HepG2 (cell line): ENCODE data around the gene CCNYL1. TPM values are rescaled to one million over a fixed set of nuclear protein-coding genes. Genes with fewer than 3 reads are reported as not detected.

Experiments
- AKAP8 ChIP-seq: sonication (generic); formaldehyde crosslinking; IDR thresholded peaks from 2 replicates; pipeline ENCODE4 v1.5.1; 2020; ENCODE audit warnings: mild to moderate bottlenecking, missing genetic modification reagents
- CBFB ChIP-seq: sonication (generic); formaldehyde crosslinking; IDR thresholded peaks from 2 replicates; pipeline ENCODE4 v1.4.0; 2020; ENCODE audit warnings: missing genetic modification reagents
- CBX5 ChIP-seq: sonication (generic); formaldehyde crosslinking; IDR thresholded peaks from 2 replicates; pipeline ENCODE4 v1.4.0; 2020; ENCODE audit warnings: missing genetic modification reagents, borderline replicate concordance
- HCFC1 ChIP-seq: fragments of 150-350 bp; IDR thresholded peaks from 2 replicates; pipeline ENCODE4 v1.6.1; 2014; ENCODE audit warnings: low read depth, low read length
- HMG20A ChIP-seq: IDR thresholded peaks from 2 replicates; pipeline ENCODE4 v1.6.1; 2016; ENCODE audit warnings: borderline replicate concordance
- KDM2A ChIP-seq: sonication (generic); formaldehyde crosslinking; IDR thresholded peaks from 2 replicates; pipeline ENCODE4 v1.4.0; 2020; ENCODE audit warnings: low read depth, missing genetic modification reagents, borderline replicate concordance
- MEIS2 ChIP-seq: sonication (generic); formaldehyde crosslinking; IDR thresholded peaks from 2 replicates; pipeline ENCODE4 v1.9.0; 2021; ENCODE audit warnings: mild to moderate bottlenecking, missing genetic modification reagents
- MYC ChIP-seq: sonication (generic); formaldehyde crosslinking; IDR thresholded peaks from 2 replicates; pipeline ENCODE4 v1.9.0; 2021; ENCODE audit warnings: missing genetic modification reagents, borderline replicate concordance
- POLR2AphosphoS2 ChIP-seq: IDR thresholded peaks from 2 replicates; pipeline ENCODE4 v1.6.1; 2011; ENCODE audit warnings: low read depth, low read length, improper control_type of control experiment
- SMC3 ChIP-seq: IDR thresholded peaks from 2 replicates; pipeline ENCODE4 v1.6.1; 2011; ENCODE audit warnings: low read length, improper control_type of control experiment
- SP4 ChIP-seq: sonication (generic); formaldehyde crosslinking; IDR thresholded peaks from 2 replicates; pipeline ENCODE4 v1.8.1; 2023; ENCODE audit warnings: mild to moderate bottlenecking, missing genetic modification reagents
- SRY ChIP-seq: sonication (generic); formaldehyde crosslinking; IDR thresholded peaks from 2 replicates; pipeline ENCODE4 v1.8.0; 2022; ENCODE audit warnings: mild to moderate bottlenecking, missing genetic modification reagents
- TARDBP ChIP-seq: sonication (generic); formaldehyde crosslinking; IDR thresholded peaks from 2 replicates; pipeline ENCODE4 v1.8.0; 2022; ENCODE audit warnings: mild to moderate bottlenecking, missing genetic modification reagents
- ZFP1 ChIP-seq: IDR thresholded peaks from 2 replicates; pipeline ENCODE4 v1.6.1; 2016
- ZNF451 ChIP-seq: sonication (generic); formaldehyde crosslinking; IDR thresholded peaks from 2 replicates; pipeline ENCODE4 v1.5.0; 2020; ENCODE audit warnings: mild to moderate bottlenecking, missing genetic modification reagents
- ZNF781 ChIP-seq: sonication (generic); formaldehyde crosslinking; IDR thresholded peaks from 2 replicates; pipeline ENCODE4 v1.5.1; 2020; ENCODE audit warnings: borderline replicate concordance, mild to moderate bottlenecking, missing genetic modification reagents; ENCODE audit errors: not compliant biosample characterization
- ZNF782 ChIP-seq: sonication (generic); formaldehyde crosslinking; IDR thresholded peaks from 2 replicates; pipeline ENCODE4 v1.4.0; 2020; ENCODE audit warnings: missing genetic modification reagents, mild to moderate bottlenecking, borderline replicate concordance
- ZNF788 ChIP-seq: sonication (generic); formaldehyde crosslinking; IDR thresholded peaks from 2 replicates; pipeline ENCODE4 v1.5.0; 2020; ENCODE audit warnings: mild to moderate bottlenecking, missing genetic modification reagents, borderline replicate concordance
- ZNF841 ChIP-seq: sonication (generic); formaldehyde crosslinking; IDR thresholded peaks from 2 replicates; pipeline ENCODE4 v1.8.1; 2023; ENCODE audit warnings: missing genetic modification reagents, borderline replicate concordance
- polyA plus RNA-seq, 8 experiments: library from polyadenylated mRNA; depleted of rRNA in 3 of 8; stranded (reverse) in 7 of 8; unstranded in 1 of 8; fragments of >200 nt; fragmentation: Illumina TruSeq in 4 of 8; extraction: Trizol in 4 of 8; gene quantifications; 2 replicates each; pipeline versions ENCODE4 v1.2.1 to v1.2.3, GENCODE V29; 2011 to 2016; ENCODE audit warnings: low read depth in 4 of 8, missing spikeins in 1 of 8, mixed read lengths in 1 of 8; ENCODE audit not compliant: insufficient read depth in 1 of 8
- total RNA-seq, 5 experiments: library from RNA; depleted of rRNA; stranded (reverse); fragments of >200 nt; fragmentation: Illumina TruSeq; extraction: Trizol; gene quantifications; 2 replicates each; pipeline ENCODE4 v1.2.3, GENCODE V29; 2016; ENCODE audit warnings: low read depth in 1 of 5
- TF ChIP-seq, protein P1 (sequence below): sonication (generic); formaldehyde crosslinking; IDR thresholded peaks from 2 replicates; pipeline ENCODE4 v1.9.0; 2021; ENCODE audit warnings: missing genetic modification reagents, borderline replicate concordance
- TF ChIP-seq, protein P2 (sequence below): sonication (generic); formaldehyde crosslinking; conservative IDR thresholded peaks from 2 replicates; pipeline ENCODE4 v1.5.0; 2020; ENCODE audit warnings: missing genetic modification reagents
- TF ChIP-seq, protein P3 (sequence below), 2 experiments: sonication (generic) in 1 of 2; formaldehyde crosslinking in 1 of 2; IDR thresholded peaks; 2 replicates each; pipeline versions ENCODE4 v1.4.0 to v1.6.1; 2018 to 2020; ENCODE audit warnings: missing genetic modification reagents in 2 of 2, borderline replicate concordance in 1 of 2, low read depth in 1 of 2, mild to moderate bottlenecking in 1 of 2, missing biosample characterization in 1 of 2
- TF ChIP-seq, protein P4 (sequence below): sonication (generic); formaldehyde crosslinking; IDR thresholded peaks from 2 replicates; pipeline ENCODE4 v1.8.1; 2023; ENCODE audit warnings: mild to moderate bottlenecking, missing genetic modification reagents

Gene CCNYL1
- total and polyA plus RNA-seq, 2 of the 13 experiments (the other 11 are each of a cell fraction or from before 2014, with no cell fraction given) = 12.5 to 16.2 TPM

GRCh38 chr2:207746131-207746530 is 34.7 kb downstream of the CCNYL1 start (continued):
- TF ChIP-seq POLR2AphosphoS2 = peak; percentile 39; the same call in 1 of the 2 replicates
- no peak for TF ChIP-seq MYC (CRISPR knock-in tag)
- TF ChIP-seq CBFB = peak; percentile 67; the same call in 1 of the 2 replicates
- TF ChIP-seq SRY (CRISPR knock-in tag) = no peak
- TF ChIP-seq HCFC1 = no peak
- TF ChIP-seq KDM2A = peak; percentile 52; the same call in 1 of the 2 replicates
- TF ChIP-seq ZNF451 (CRISPR knock-in tag) = no peak
- peak; percentile 77 for TF ChIP-seq TARDBP (CRISPR knock-in tag)
- no peak for TF ChIP-seq AKAP8
- TF ChIP-seq ZNF788 = no peak
- TF ChIP-seq ZNF781 (CRISPR knock-in tag) = no peak
- peak; percentile 37; the same call in 1 of the 2 replicates for TF ChIP-seq CBX5 (CRISPR knock-in tag)
- no peak for TF ChIP-seq ZFP1
- TF ChIP-seq ZNF841 (CRISPR knock-in tag) = no peak
- TF ChIP-seq, protein P1, sequence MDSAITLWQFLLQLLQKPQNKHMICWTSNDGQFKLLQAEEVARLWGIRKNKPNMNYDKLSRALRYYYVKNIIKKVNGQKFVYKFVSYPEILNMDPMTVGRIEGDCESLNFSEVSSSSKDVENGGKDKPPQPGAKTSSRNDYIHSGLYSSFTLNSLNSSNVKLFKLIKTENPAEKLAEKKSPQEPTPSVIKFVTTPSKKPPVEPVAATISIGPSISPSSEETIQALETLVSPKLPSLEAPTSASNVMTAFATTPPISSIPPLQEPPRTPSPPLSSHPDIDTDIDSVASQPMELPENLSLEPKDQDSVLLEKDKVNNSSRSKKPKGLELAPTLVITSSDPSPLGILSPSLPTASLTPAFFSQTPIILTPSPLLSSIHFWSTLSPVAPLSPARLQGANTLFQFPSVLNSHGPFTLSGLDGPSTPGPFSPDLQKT = no peak
- 0 out of 2 replicates have a peak, but pooled peaks have one; percentile 31 for TF ChIP-seq MEIS2 (CRISPR knock-in tag)
- TF ChIP-seq, protein P2, sequence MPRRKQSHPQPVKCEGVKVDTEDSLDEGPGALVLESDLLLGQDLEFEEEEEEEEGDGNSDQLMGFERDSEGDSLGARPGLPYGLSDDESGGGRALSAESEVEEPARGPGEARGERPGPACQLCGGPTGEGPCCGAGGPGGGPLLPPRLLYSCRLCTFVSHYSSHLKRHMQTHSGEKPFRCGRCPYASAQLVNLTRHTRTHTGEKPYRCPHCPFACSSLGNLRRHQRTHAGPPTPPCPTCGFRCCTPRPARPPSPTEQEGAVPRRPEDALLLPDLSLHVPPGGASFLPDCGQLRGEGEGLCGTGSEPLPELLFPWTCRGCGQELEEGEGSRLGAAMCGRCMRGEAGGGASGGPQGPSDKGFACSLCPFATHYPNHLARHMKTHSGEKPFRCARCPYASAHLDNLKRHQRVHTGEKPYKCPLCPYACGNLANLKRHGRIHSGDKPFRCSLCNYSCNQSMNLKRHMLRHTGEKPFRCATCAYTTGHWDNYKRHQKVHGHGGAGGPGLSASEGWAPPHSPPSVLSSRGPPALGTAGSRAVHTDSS (CRISPR knock-in tag) = no peak
- TF ChIP-seq, protein P3, sequence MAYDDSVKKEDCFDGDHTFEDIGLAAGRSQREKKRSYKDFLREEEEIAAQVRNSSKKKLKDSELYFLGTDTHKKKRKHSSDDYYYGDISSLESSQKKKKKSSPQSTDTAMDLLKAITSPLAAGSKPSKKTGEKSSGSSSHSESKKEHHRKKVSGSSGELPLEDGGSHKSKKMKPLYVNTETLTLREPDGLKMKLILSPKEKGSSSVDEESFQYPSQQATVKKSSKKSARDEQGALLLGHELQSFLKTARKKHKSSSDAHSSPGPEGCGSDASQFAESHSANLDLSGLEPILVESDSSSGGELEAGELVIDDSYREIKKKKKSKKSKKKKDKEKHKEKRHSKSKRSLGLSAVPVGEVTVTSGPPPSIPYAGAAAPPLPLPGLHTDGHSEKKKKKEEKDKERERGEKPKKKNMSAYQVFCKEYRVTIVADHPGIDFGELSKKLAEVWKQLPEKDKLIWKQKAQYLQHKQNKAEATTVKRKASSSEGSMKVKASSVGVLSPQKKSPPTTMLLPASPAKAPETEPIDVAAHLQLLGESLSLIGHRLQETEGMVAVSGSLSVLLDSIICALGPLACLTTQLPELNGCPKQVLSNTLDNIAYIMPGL (CRISPR knock-in tag; IDR thresholded peaks at IDR 0.05; ENCODE audit: borderline replicate concordance in 1 of 2, low read depth in 1 of 2) = peak; percentile 33 to 80; a peak in 1 of 4 replicates
- peak; percentile 100 for TF ChIP-seq SMC3
- TF ChIP-seq, protein P4, sequence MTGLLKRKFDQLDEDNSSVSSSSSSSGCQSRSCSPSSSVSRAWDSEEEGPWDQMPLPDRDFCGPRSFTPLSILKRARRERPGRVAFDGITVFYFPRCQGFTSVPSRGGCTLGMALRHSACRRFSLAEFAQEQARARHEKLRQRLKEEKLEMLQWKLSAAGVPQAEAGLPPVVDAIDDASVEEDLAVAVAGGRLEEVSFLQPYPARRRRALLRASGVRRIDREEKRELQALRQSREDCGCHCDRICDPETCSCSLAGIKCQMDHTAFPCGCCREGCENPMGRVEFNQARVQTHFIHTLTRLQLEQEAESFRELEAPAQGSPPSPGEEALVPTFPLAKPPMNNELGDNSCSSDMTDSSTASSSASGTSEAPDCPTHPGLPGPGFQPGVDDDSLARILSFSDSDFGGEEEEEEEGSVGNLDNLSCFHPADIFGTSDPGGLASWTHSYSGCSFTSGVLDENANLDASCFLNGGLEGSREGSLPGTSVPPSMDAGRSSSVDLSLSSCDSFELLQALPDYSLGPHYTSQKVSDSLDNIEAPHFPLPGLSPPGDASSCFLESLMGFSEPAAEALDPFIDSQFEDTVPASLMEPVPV (CRISPR knock-in tag) = 0 out of 2 replicates have a peak, but pooled peaks have one; percentile 40
- no peak; the same call in 1 of the 2 replicates for TF ChIP-seq HMG20A (CRISPR knock-in tag)
- TF ChIP-seq ZNF782 = no peak
- TF ChIP-seq SP4 (CRISPR knock-in tag) = no peak
